Gastrocnemius medialis (tissue), 4 donors: Measurements from ENCODE around the gene SLC6A18.

Source experiments
- CTCF ChIP-seq, 5 experiments: fragments of 450-650 bp in 3 of 5; fragments of 200-600 bp in 2 of 5; sonication (generic) in 2 of 5; IDR thresholded peaks in 4 of 5; conservative IDR thresholded peaks in 1 of 5; 1 replicate in 4 of 5; 2 replicates in 1 of 5; pipeline ENCODE4 v1.5.1; 2016 to 2019; ENCODE audit warnings: antibody characterized with exemption in 5 of 5, mild to moderate bottlenecking in 3 of 5, moderate library complexity in 3 of 5
- POLR2A ChIP-seq, 2 donors: fragments of 450-650 bp; IDR thresholded peaks; one replicate each; pipeline ENCODE4 v1.6.1; 2017; ENCODE audit warnings: antibody characterized with exemption in 2 of 2, mild to moderate bottlenecking in 2 of 2, moderate library complexity in 2 of 2

- TF ChIP-seq CTCF (IDR thresholded peaks at IDR 0.05 in 4 of 5, conservative IDR thresholded peaks at IDR 0.05 in 1 of 5) = no peak
- TF ChIP-seq POLR2A (IDR thresholded peaks at IDR 0.05) = no peak
Observed at GRCh38 chr5:1264211-1264610, 39.0 kb downstream of the SLC6A18 start.
